ENCODE results near the gene BASP1.
"Not testable (repeated sequence)": the region's sequence is repeated elsewhere in the genome, so short reads cannot be mapped to it uniquely, and the experiment has no call there.

DNA sequence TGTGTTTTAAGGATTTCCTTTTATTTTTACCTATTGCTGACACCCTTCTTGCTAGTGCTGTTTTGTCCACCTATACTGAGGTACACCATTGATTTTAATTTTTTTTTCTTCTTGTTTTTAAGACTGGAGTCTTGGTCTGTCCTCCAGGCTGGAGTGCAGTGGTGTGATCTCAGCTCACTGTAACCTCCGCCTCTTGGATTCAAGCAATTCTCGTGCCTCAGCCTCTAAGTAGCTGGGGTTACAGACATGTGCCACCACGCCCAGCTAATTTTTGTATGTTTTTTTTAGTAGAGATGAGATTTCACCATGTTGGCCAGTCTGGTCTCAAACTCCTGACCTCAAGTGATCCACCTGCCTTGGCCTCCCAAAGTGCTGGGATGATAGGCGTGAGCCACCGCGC, 32.4 kb downstream of the BASP1 start:
- TF ChIP-seq, protein P1, sequence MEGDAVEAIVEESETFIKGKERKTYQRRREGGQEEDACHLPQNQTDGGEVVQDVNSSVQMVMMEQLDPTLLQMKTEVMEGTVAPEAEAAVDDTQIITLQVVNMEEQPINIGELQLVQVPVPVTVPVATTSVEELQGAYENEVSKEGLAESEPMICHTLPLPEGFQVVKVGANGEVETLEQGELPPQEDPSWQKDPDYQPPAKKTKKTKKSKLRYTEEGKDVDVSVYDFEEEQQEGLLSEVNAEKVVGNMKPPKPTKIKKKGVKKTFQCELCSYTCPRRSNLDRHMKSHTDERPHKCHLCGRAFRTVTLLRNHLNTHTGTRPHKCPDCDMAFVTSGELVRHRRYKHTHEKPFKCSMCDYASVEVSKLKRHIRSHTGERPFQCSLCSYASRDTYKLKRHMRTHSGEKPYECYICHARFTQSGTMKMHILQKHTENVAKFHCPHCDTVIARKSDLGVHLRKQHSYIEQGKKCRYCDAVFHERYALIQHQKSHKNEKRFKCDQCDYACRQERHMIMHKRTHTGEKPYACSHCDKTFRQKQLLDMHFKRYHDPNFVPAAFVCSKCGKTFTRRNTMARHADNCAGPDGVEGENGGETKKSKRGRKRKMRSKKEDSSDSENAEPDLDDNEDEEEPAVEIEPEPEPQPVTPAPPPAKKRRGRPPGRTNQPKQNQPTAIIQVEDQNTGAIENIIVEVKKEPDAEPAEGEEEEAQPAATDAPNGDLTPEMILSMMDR (IDR thresholded peaks at IDR 0.05), result not testable (repeated sequence)
- not testable (repeated sequence) for TF ChIP-seq POLR2A (IDR thresholded peaks at IDR 0.05)
